Upper lobe of left lung (tissue), 6 donors: ENCODE data around the gene COL15A1. TPM values are rescaled to one million over a fixed set of nuclear protein-coding genes. Genes with fewer than 3 reads are reported as not detected.
"Not testable (repeated sequence)": the region's sequence is repeated elsewhere in the genome, so short reads cannot be mapped to it uniquely, and the experiment has no call there.

ENCODE experiments used
- ATAC-seq, 2 donors: fragments of 200-7000 bp; cut with Tn5 transposase; one replicate each; pipeline ENCODE4 v1.9.1; 2022; ENCODE audit warnings: mild to moderate bottlenecking in 2 of 2, moderate library complexity in 2 of 2; ENCODE audit not compliant: low FRiP score in 2 of 2
- DNase-seq, 2 donors: peaks; one replicate each; pipeline ENCODE4 v3.0.0-alpha.2; 2019 to 2020
- H3K27ac ChIP-seq, 4 donors: fragments of 200-600 bp; sonication (generic); one replicate each; pipeline ENCODE4 v1.5.1; 2016 to 2019
- H3K27me3 ChIP-seq, 4 donors: fragments of 200-600 bp; sonication (generic); one replicate each; pipeline ENCODE4 v1.5.1; 2017 to 2019
- H3K36me3 ChIP-seq, 4 donors: fragments of 200-600 bp; sonication (generic); one replicate each; pipeline ENCODE4 v1.5.1; 2016 to 2019
- H3K4me1 ChIP-seq, 4 donors: fragments of 200-600 bp; sonication (generic); one replicate each; pipeline ENCODE4 v1.5.1; 2018 to 2019
- H3K4me3 ChIP-seq, 4 donors: fragments of 200-600 bp; sonication (generic); one replicate each; pipeline ENCODE4 v1.5.1; 2017 to 2019; ENCODE audit warnings: mild to moderate bottlenecking in 2 of 4, moderate library complexity in 1 of 4
- H3K9me3 ChIP-seq, 4 donors: fragments of 200-600 bp; sonication (generic); one replicate each; pipeline ENCODE4 v1.5.1; 2018 to 2019
- CTCF ChIP-seq, 6 experiments: fragments of 450-650 bp in 4 of 6; fragments of 200-600 bp in 2 of 6; sonication (generic) in 2 of 6; IDR thresholded peaks; one replicate each; pipeline ENCODE4 v1.5.1; 2016 to 2019; ENCODE audit warnings: antibody characterized with exemption in 6 of 6
- EP300 ChIP-seq, 4 donors: sonication (generic); formaldehyde crosslinking; IDR thresholded peaks; one replicate each; pipeline ENCODE4 v1.5.1; 2017; ENCODE audit warnings: antibody characterized with exemption in 4 of 4, control low read depth in 2 of 4
- POLR2A ChIP-seq, 4 donors: fragments of 450-650 bp; IDR thresholded peaks; one replicate each; pipeline ENCODE4 v1.5.1; 2016 to 2017; ENCODE audit warnings: antibody characterized with exemption in 4 of 4, mild to moderate bottlenecking in 2 of 4
- POLR2AphosphoS5 ChIP-seq, 2 donors: sonication (generic); formaldehyde crosslinking; IDR thresholded peaks; one replicate each; pipeline ENCODE4 v1.5.1; 2017; ENCODE audit warnings: antibody characterized with exemption in 2 of 2
- WGBS, 2 donors: methylation state at CpG; one replicate each; pipeline ENCODE4 v1.1.5; 2017 to 2018; 5-methylcytosine and 5-hydroxymethylcytosine counted together
- total RNA-seq, 6 donors: library from RNA; depleted of rRNA in 4 of 6; stranded (reverse); fragments of >200 nt in 4 of 6; gene quantifications; one replicate each; pipeline versions ENCODE4 v1.1.0 to v1.2.1, GENCODE V29; 2016 to 2021
- donor health status: DM: no; HTN: no; CAD: no; lungs with moderate emphysema.
- donor health status: DM: no; HTN: yes; CAD: no; lungs with severe emphysema.

COL15A1 gene
- total RNA-seq, 6 donors from 2014 or later, result 1.0 to 17.9 (median 2.7) TPM

- TF ChIP-seq EP300 (IDR thresholded peaks at IDR 0.05) (no peak), POLR2AphosphoS5 (IDR thresholded peaks at IDR 0.05) (no peak), POLR2A (IDR thresholded peaks at IDR 0.05) (no peak), CTCF (IDR thresholded peaks at IDR 0.05) (no peak)
- ATAC-seq, result peak in 1 of 2 donors; percentile 39
- no peak for DNase-seq
- WGBS, 2 donors, result 60 to 76% methylated on average over 3 to 5 of the region's 5 CpGs
- Histone ChIP-seq H3K27me3 (no peaks in the 10 kb centered on the region), H3K4me1 (peaks cover 7 to 27% (median 12%) of the 10 kb centered on the region in 4 donors), H3K4me3 (no peak overlapping the region), H3K27ac (peak overlapping the region; percentile 56 to 80 (median 68)), H3K36me3 (no peaks in the 10 kb centered on the region), H3K9me3 (no peaks in the 10 kb centered on the region)
Measured at GRCh38 chr9:98908897-98909634, 34.6 kb upstream of the COL15A1 start.

GRCh38 chr9:98909935-98910334, 33.8 kb upstream of the COL15A1 start:
- WGBS, 2 donors, result 87 to 92% methylated on average over 1 of the region's 1 CpG
- no peak for TF ChIP-seq POLR2AphosphoS5 (IDR thresholded peaks at IDR 0.05)
- TF ChIP-seq CTCF (IDR thresholded peaks at IDR 0.05), result no peak
- TF ChIP-seq EP300 (IDR thresholded peaks at IDR 0.05), result no peak
- TF ChIP-seq POLR2A (IDR thresholded peaks at IDR 0.05), result no peak
- H3K4me3 ChIP-seq, result no peak overlapping the region
- no peak for ATAC-seq
- H3K27ac ChIP-seq, result no peak overlapping the region
- DNase-seq, result no peak
- no peaks in the 10 kb centered on the region for H3K9me3 ChIP-seq
- no peaks in the 10 kb centered on the region for H3K36me3 ChIP-seq
- H3K27me3 ChIP-seq, result no peaks in the 10 kb centered on the region
- H3K4me1 ChIP-seq, result peaks cover 7 to 27% (median 12%) of the 10 kb centered on the region in 4 donors

GRCh38 chr9:98911042-98911441, 32.7 kb upstream of the COL15A1 start:
- DNase-seq, result no peak
- 80 to 83% methylated on average over 5 of the region's 5 CpGs for WGBS, 2 donors
- TF ChIP-seq CTCF (IDR thresholded peaks at IDR 0.05) (no peak), POLR2A (IDR thresholded peaks at IDR 0.05) (no peak), EP300 (IDR thresholded peaks at IDR 0.05) (no peak), POLR2AphosphoS5 (IDR thresholded peaks at IDR 0.05) (no peak)
- H3K9me3 ChIP-seq, result no peaks in the 10 kb centered on the region
- no peak overlapping the region for H3K4me3 ChIP-seq
- no peak for ATAC-seq
- no peaks in the 10 kb centered on the region for H3K36me3 ChIP-seq
- H3K4me1 ChIP-seq, result peaks cover 7 to 27% (median 12%) of the 10 kb centered on the region in 4 donors
- no peaks in the 10 kb centered on the region for H3K27me3 ChIP-seq
- no peak overlapping the region for H3K27ac ChIP-seq

GRCh38 chr9:98911738-98912137, 32.0 kb upstream of the COL15A1 start:
- not testable (repeated sequence) for H3K27ac ChIP-seq

GRCh38 chr9:98912450-98912849, 31.3 kb upstream of the COL15A1 start:
- Histone ChIP-seq H3K27ac (peak overlapping the region in 1 of 4 donors; percentile 3), H3K27me3 (no peaks in the 10 kb centered on the region), H3K4me3 (no peak overlapping the region), H3K4me1 (peaks cover 7 to 22% (median 12%) of the 10 kb centered on the region in 4 donors), H3K9me3 (no peaks in the 10 kb centered on the region), H3K36me3 (no peaks in the 10 kb centered on the region)
- DNase-seq (no peak), ATAC-seq (no peak)
- 66 to 81% methylated on average over 2 of the region's 2 CpGs for WGBS, 2 donors
- TF ChIP-seq POLR2A (IDR thresholded peaks at IDR 0.05), result no peak
- TF ChIP-seq EP300 (IDR thresholded peaks at IDR 0.05), result no peak
- TF ChIP-seq POLR2AphosphoS5 (IDR thresholded peaks at IDR 0.05), result no peak
- TF ChIP-seq CTCF (IDR thresholded peaks at IDR 0.05), result no peak

More at GRCh38 chr9:98911738-98912137, 32.0 kb upstream of the COL15A1 start:
- H3K4me1 ChIP-seq, result peaks cover 7 to 23% (median 12%) of the 10 kb centered on the region in 4 donors
- H3K36me3 ChIP-seq, H3K9me3 ChIP-seq, ATAC-seq, H3K4me3 ChIP-seq, H3K27me3 ChIP-seq, DNase-seq: not testable (repeated sequence)
- 86 to 97% methylated on average over 6 of the region's 6 CpGs for WGBS, 2 donors
